ENCODE results near the gene TENT4A. TPM values are rescaled to one million over a fixed set of nuclear protein-coding genes. Genes with fewer than 3 reads are reported as not detected.

Gene TENT4A
- total RNA-seq, 1 experiment from 2014 or later = 25.6 TPM

DNA sequence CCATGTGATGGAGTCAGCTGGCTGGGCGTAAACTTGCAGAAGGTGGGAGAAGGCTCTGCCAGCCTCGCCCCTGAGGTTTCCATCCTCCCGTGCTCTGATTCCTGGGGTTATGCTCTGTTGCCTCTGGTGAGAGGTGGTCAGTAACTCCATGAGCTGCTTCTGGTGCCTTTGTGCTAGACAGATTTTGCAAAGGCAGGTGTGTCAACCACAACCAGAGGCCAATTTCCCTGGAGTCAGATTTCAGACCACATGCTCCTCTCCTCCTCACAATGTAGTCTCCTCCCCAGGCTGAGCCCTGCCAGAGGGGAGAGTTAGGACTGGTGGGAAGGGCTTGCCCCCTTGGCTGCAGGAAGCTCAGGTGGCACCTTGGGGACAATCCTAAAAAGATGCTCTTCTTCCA is 38.8 kb upstream of the TENT4A start:
- no peak overlapping the region for H3K9ac ChIP-seq (ENCODE audit: extremely low read depth, insufficient read length, low read length)
- no peaks in the 10 kb centered on the region for H3K27me3 ChIP-seq (ENCODE audit: insufficient read depth, low read length)
- no peak overlapping the region for H4K5ac ChIP-seq (ENCODE audit: insufficient read length, low read depth, low read length)
- no peak overlapping the region for H3K27ac ChIP-seq (ENCODE audit: insufficient read length, low read depth, low read length)
- no peaks in the 10 kb centered on the region; the same call in 1 of the 2 replicates for H3K79me2 ChIP-seq (ENCODE audit: insufficient read depth, low read length)
- H4K91ac ChIP-seq (ENCODE audit: insufficient read length, low read depth, low read length) = no peak overlapping the region
- TF ChIP-seq, protein P1, sequence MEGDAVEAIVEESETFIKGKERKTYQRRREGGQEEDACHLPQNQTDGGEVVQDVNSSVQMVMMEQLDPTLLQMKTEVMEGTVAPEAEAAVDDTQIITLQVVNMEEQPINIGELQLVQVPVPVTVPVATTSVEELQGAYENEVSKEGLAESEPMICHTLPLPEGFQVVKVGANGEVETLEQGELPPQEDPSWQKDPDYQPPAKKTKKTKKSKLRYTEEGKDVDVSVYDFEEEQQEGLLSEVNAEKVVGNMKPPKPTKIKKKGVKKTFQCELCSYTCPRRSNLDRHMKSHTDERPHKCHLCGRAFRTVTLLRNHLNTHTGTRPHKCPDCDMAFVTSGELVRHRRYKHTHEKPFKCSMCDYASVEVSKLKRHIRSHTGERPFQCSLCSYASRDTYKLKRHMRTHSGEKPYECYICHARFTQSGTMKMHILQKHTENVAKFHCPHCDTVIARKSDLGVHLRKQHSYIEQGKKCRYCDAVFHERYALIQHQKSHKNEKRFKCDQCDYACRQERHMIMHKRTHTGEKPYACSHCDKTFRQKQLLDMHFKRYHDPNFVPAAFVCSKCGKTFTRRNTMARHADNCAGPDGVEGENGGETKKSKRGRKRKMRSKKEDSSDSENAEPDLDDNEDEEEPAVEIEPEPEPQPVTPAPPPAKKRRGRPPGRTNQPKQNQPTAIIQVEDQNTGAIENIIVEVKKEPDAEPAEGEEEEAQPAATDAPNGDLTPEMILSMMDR (conservative IDR thresholded peaks at IDR 0.05) = no peak
- H3K18ac ChIP-seq (ENCODE audit: insufficient read length, low read depth, low read length) = no peak overlapping the region
- H2BK15ac ChIP-seq (ENCODE audit: low read depth, low read length) = no peak overlapping the region
- peaks cover 27 to 53% (median 42%) of the 10 kb centered on the region in 3 experiments for H3K36me3 Mint-ChIP-seq (ENCODE audit: insufficient read depth in 1 of 3, low read depth in 3 of 3)
- no peaks in the 10 kb centered on the region for H3K23me2 ChIP-seq (ENCODE audit: insufficient read length, low read depth, low read length, poor library complexity, severe bottlenecking)
- no peaks in the 10 kb centered on the region for H3K4me1 Mint-ChIP-seq
- no peak overlapping the region for H3K23ac ChIP-seq (ENCODE audit: insufficient read length, low read depth, low read length)
- no peak overlapping the region for H3K4me2 ChIP-seq (ENCODE audit: insufficient read depth, insufficient read length, low read length)
- no peaks in the 10 kb centered on the region for H3K79me1 ChIP-seq (ENCODE audit: insufficient read depth, low read depth, low read length, poor library complexity, severe bottlenecking)
- H3K4me3 Mint-ChIP-seq = no peak overlapping the region
- H2BK20ac ChIP-seq (ENCODE audit: low read depth, low read length, poor library complexity, severe bottlenecking) = no peak overlapping the region
- no peak overlapping the region for H2BK12ac ChIP-seq (ENCODE audit: insufficient read length, low read depth, low read length)
- H3K27ac Mint-ChIP-seq = no peak overlapping the region
- H3T11ph ChIP-seq (ENCODE audit: low read length) = no peak overlapping the region
- peaks cover 4% of the 10 kb centered on the region for H4K20me1 ChIP-seq (ENCODE audit: control insufficient read depth, insufficient read depth, insufficient read length)
- no peak overlapping the region for H2BK5ac ChIP-seq (ENCODE audit: insufficient read length, low read length)
- H3K9me3 ChIP-seq (ENCODE audit: control insufficient read depth, low read depth, low read length) = peaks cover 6% of the 10 kb centered on the region
- DNase-seq = no peak
- no peak overlapping the region; the same call in 1 of the 2 replicates for H3K14ac ChIP-seq (ENCODE audit: insufficient read depth, low read length)
- no peak overlapping the region for H4K8ac ChIP-seq (replicated peaks; ENCODE audit: insufficient read length, low read depth, low read length)
- WGBS (ENCODE audit: extremely low coverage, insufficient read length, low lambda C conversion rate) = no CpG with 5 or more reads among the region's 3 CpGs
- H3K27me3 Mint-ChIP-seq (ENCODE audit: low read depth) = peaks cover under 1% of the 10 kb centered on the region
- H2AK5ac ChIP-seq (ENCODE audit: insufficient read length, low read length) = no peak overlapping the region
- H3K4me1 ChIP-seq (ENCODE audit: insufficient read depth, low read length) = no peaks in the 10 kb centered on the region
- H3K4ac ChIP-seq (ENCODE audit: low read depth, low read length) = no peak overlapping the region
- H2BK120ac ChIP-seq (ENCODE audit: low read depth, low read length, poor library complexity, severe bottlenecking) = no peak overlapping the region
- no peak overlapping the region for H3K56ac ChIP-seq (ENCODE audit: insufficient read length, low read depth, low read length)
- no peak overlapping the region for H2AFZ ChIP-seq (ENCODE audit: low read length)
- peaks cover 10 to 24% of the 10 kb centered on the region in 2 experiments for H3K9me3 Mint-ChIP-seq
